Thyroid gland (tissue), 4 donors: Measurements from ENCODE around the gene PTPN14.

Experiments
- POLR2A ChIP-seq, 2 donors: fragments of 450-650 bp; IDR thresholded peaks; one replicate each; pipeline ENCODE4 v1.6.1; 2017; ENCODE audit warnings: antibody characterized with exemption in 2 of 2, mild to moderate bottlenecking in 2 of 2, moderate library complexity in 1 of 2
- TF ChIP-seq, protein P1 (sequence below), 6 experiments: fragments of 200-600 bp in 3 of 6; fragments of 450-650 bp in 3 of 6; sonication (generic) in 3 of 6; IDR thresholded peaks; one replicate each; pipeline ENCODE4 v1.5.1; 2016 to 2019; ENCODE audit warnings: antibody characterized with exemption in 6 of 6, mild to moderate bottlenecking in 2 of 6, inconsistent platforms in 1 of 6, moderate library complexity in 1 of 6

DNA sequence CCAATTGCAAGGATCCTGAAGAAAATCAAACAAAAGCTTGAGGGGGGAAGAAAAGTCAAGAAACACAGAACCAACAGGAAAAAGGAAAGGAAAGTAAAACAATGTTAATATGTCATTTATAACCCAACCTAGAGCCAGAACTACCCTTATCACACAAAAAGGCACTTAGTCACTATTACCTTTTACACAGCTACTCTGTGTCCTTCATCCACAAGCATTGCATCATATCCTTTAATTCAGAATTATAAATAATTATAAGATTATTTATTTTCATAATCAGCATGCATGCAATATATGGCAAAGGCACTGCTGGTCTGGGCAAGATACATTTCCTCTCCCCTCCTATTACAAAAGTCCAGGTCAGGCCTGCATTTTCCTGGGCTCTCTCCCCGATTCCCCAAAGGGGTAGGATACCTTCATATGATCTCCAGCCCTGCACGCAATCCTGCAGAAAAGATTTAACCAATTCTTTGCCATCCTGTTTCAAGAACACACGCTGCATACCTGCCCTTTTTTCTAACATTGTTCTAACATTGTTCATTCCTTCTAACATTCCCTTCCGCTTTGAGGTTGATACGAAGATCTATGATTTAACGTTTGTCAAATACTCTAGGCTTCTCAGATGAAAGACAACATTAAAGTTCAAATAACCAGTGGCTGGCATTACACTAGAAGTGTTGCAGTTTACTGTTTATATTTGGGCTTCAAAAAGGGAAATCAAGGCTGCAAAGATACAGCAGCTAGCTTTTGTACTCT lies 4.3 kb downstream of the PTPN14 start:
- TF ChIP-seq, protein P1, sequence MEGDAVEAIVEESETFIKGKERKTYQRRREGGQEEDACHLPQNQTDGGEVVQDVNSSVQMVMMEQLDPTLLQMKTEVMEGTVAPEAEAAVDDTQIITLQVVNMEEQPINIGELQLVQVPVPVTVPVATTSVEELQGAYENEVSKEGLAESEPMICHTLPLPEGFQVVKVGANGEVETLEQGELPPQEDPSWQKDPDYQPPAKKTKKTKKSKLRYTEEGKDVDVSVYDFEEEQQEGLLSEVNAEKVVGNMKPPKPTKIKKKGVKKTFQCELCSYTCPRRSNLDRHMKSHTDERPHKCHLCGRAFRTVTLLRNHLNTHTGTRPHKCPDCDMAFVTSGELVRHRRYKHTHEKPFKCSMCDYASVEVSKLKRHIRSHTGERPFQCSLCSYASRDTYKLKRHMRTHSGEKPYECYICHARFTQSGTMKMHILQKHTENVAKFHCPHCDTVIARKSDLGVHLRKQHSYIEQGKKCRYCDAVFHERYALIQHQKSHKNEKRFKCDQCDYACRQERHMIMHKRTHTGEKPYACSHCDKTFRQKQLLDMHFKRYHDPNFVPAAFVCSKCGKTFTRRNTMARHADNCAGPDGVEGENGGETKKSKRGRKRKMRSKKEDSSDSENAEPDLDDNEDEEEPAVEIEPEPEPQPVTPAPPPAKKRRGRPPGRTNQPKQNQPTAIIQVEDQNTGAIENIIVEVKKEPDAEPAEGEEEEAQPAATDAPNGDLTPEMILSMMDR (IDR thresholded peaks at IDR 0.05) = no peak
- no peak for TF ChIP-seq POLR2A (IDR thresholded peaks at IDR 0.05)
